Subcutaneous abdominal adipose tissue (tissue), 5 donors: ENCODE results near the gene CMSS1.
"Not testable (repeated sequence)": the region's sequence is repeated elsewhere in the genome, so short reads cannot be mapped to it uniquely, and the experiment has no call there.

Source experiments
- H3K27ac ChIP-seq: one replicate; pipeline ENCODE4 v1.7.0; 2013; ENCODE audit warnings: low read depth, mild to moderate bottlenecking, inconsistent platforms, low read length, moderate library complexity
- H3K27me3 ChIP-seq, 5 donors: one replicate each; pipeline ENCODE4 v1.7.0; 2013; ENCODE audit warnings: low read length in 5 of 5, inconsistent platforms in 1 of 5; ENCODE audit not compliant: control insufficient read depth in 5 of 5, insufficient read depth in 4 of 5
- H3K36me3 ChIP-seq, 5 donors: one replicate each; pipeline ENCODE4 v1.7.0; 2013; ENCODE audit warnings: low read length in 5 of 5; ENCODE audit not compliant: control insufficient read depth in 5 of 5, insufficient read depth in 5 of 5
- H3K4me1 ChIP-seq, 5 donors: one replicate each; pipeline ENCODE4 v1.7.0; 2013; ENCODE audit warnings: low read length in 5 of 5, mild to moderate bottlenecking in 3 of 5, moderate library complexity in 1 of 5; ENCODE audit not compliant: control insufficient read depth in 5 of 5, insufficient read depth in 5 of 5
- H3K4me3 ChIP-seq, 5 donors: one replicate each; pipeline ENCODE4 v1.7.0; 2013; ENCODE audit warnings: low read length in 5 of 5, low read depth in 1 of 5
- H3K9ac ChIP-seq, 5 donors: one replicate each; pipeline ENCODE4 v1.7.0; 2013; ENCODE audit warnings: low read length in 5 of 5, mild to moderate bottlenecking in 4 of 5, moderate library complexity in 3 of 5
- H3K9me3 ChIP-seq, 5 donors: one replicate each; pipeline ENCODE4 v1.7.0; 2013; ENCODE audit warnings: low read length in 5 of 5; ENCODE audit not compliant: control insufficient read depth in 5 of 5
- donor health status: healthy.
- donor health status: healthy.
- donor health status: healthy.
- donor health status: healthy.
- donor health status: healthy.

CMSS1 gene

GRCh38 chr3:100047455-100048141 lies 229.9 kb downstream of the CMSS1 start:
- H3K9me3 ChIP-seq = no peaks in the 10 kb centered on the region
- no peaks in the 10 kb centered on the region for H3K36me3 ChIP-seq
- H3K27ac ChIP-seq = peak overlapping the region; percentile 74
- H3K4me1 ChIP-seq = peaks cover 4 to 46% (median 28%) of the 10 kb centered on the region in 5 donors
- peak overlapping the region in 3 of 5 donors; percentile 2 to 30 (median 3) for H3K4me3 ChIP-seq
- H3K9ac ChIP-seq = no peak overlapping the region
- no peaks in the 10 kb centered on the region for H3K27me3 ChIP-seq

DNA sequence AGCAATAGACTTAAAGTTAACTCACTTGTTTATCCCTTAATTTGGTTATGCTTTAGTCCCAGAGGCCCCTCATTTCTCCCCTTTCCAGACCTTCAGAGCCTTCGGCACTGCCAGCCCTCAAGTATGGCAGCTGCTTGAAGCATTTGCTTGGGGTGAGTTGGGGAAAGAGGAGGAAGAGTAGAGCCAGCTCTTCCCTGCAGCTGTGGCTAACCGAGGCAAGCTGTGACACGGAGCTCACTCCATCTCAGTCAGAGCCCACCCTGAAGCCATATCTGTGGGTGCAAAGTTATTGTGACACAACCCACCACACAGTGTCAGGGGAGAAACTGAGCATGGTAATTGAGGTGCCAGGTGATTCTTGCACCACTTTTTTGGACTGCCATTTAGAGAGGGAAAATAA lies 230.6 kb downstream of the CMSS1 start:
- Histone ChIP-seq H3K4me1 (peaks cover 0 to 40% (median 22%) of the 10 kb centered on the region in 5 donors), H3K4me3 (no peak overlapping the region), H3K27ac (no peak overlapping the region)

DNA sequence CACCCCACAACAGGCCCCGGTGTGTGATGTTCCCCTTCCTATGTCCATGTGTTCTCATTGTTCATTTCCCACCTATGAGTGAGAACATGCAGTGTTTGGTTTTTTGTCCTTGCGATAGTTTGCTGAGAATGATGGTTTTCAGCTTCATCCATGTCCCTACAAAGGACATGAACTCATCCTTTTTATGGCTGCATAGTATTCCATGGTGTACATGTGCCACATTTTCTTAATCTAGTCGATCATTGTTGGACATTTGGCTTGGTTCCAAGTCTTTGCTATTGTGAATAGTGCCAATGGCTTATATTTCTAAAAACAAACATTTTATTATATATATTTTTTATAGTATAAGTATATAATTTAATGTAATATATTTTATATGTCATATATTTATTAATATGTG lies 233.9 kb downstream of the CMSS1 start:
- not testable (repeated sequence) for H3K36me3 ChIP-seq, H3K9me3 ChIP-seq, H3K9ac ChIP-seq, H3K4me3 ChIP-seq, H3K27ac ChIP-seq, H3K27me3 ChIP-seq
- peaks cover 0 to 20% (median 17%) of the 10 kb centered on the region in 5 donors for H3K4me1 ChIP-seq

More for the DNA sequence above, 230.6 kb downstream of the CMSS1 start:
- Histone ChIP-seq H3K27me3 (no peaks in the 10 kb centered on the region), H3K9me3 (peaks cover 0 to 3% (median 0%) of the 10 kb centered on the region in 5 donors), H3K9ac (no peak overlapping the region), H3K36me3 (no peaks in the 10 kb centered on the region)

DNA sequence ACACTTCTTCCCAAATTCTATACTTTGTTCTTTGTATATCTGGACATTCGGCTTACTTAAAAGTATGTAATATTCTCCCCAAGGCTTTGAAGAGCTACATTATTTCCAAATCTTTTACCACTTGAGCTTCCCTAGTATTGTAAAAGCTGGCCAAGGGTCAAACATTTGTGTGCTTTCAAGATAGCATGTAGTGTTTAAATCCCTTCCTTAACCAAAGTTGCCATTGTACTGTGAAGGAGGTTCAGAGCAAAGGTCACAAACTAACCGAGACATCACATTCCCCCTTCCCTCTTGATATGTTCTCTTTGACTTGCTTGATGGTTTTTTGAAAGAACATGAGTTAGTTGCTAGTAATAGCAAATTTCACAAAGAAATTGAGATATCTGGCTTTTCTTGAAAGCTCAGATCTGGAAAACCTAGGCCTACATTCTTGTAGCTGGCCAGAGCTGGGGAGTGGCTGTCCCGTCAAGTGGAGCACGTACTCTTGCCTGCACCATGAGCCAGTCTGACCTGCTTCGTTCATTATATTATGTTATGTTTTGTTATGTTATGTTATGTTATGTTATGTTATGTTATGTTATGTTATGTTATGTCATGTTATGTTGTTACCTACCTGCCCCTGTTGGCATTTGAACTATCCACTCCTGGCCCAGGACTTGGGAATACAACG lies 236.4 kb downstream of the CMSS1 start:
- Histone ChIP-seq H3K27ac (peak overlapping the region; percentile 3), H3K4me3 (no peak overlapping the region), H3K4me1 (peaks cover 0 to 26% (median 11%) of the 10 kb centered on the region in 5 donors), H3K27me3 (no peaks in the 10 kb centered on the region), H3K9me3 (peaks cover 0 to 3% (median 0%) of the 10 kb centered on the region in 5 donors), H3K9ac (no peak overlapping the region), H3K36me3 (no peaks in the 10 kb centered on the region)

DNA sequence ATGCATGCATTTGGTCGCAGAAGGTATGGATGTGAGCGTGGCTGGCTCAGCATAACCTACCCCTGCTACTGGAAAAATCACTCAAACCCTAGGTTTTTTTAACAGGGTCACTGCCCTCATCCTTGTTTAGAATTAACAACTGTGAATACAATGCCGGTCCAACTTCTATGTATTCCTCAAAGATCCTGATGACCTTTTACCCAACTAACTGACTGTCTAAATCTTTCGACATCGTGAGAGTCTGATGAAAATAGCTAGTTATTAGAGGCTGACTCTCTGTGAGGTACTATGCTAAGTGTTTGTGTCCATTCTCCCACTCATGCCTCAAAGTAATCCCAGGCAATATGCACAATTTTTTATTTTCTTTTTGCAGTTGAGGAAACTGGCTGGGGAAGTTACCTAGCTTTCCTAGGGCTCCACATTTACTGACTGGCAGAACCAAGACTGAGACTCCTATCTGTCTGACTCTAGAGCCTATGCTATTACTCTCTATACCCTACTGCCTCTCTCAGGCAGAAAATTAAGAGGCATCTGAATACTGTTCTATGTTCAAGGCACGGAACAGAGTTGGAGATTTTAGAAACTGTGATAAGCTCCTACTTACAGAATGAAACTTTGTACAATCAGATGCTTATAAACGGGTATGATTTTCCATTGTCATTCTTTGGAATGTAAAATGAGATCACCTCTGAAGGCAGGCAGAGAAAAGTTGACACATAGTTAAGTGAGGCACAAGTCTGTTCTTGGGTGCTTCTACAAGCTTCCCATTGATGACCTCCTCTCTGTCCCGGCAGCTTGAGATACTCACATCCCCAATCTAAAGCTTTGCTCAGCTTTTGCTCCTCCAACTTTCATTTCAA lies 240.3 kb downstream of the CMSS1 start:
- no peak overlapping the region for H3K9ac ChIP-seq
- no peak overlapping the region for H3K27ac ChIP-seq
- peaks cover 0 to 3% (median 0%) of the 10 kb centered on the region in 5 donors for H3K9me3 ChIP-seq
- H3K27me3 ChIP-seq = no peaks in the 10 kb centered on the region
- H3K36me3 ChIP-seq = no peaks in the 10 kb centered on the region
- H3K4me3 ChIP-seq = no peak overlapping the region
- peaks cover 0 to 26% (median 11%) of the 10 kb centered on the region in 5 donors for H3K4me1 ChIP-seq

DNA sequence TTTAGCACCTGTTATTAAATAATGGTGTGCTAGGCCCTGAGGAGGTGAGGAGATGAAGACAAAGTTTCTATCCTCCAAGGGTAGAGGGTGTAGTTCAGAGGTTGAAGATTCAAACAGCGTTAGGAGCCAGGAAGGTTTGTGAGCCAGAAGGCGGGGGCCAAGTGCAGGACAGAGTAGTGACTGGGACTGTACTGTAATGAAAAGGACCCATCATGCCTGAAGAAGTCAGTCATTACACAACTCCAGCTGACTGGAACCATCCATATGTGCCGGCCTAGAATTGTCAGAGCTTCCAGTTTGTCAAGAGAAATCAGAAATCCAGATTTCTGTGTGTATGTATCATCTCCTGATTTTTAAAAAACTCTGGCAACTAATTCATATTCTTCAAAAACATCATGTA lies 241.8 kb downstream of the CMSS1 start:
- Histone ChIP-seq H3K27ac (no peak overlapping the region), H3K9ac (no peak overlapping the region), H3K4me1 (peaks cover 0 to 16% (median 13%) of the 10 kb centered on the region in 5 donors), H3K4me3 (no peak overlapping the region), H3K36me3 (no peaks in the 10 kb centered on the region), H3K27me3 (no peaks in the 10 kb centered on the region), H3K9me3 (no peaks in the 10 kb centered on the region)

- Histone ChIP-seq H3K9me3 (no peaks in the 10 kb centered on the region), H3K9ac (no peak overlapping the region), H3K4me3 (no peak overlapping the region), H3K4me1 (peaks cover 0 to 16% (median 13%) of the 10 kb centered on the region in 5 donors), H3K27ac (no peak overlapping the region), H3K36me3 (no peaks in the 10 kb centered on the region), H3K27me3 (no peaks in the 10 kb centered on the region)
Measured at GRCh38 chr3:100060685-100061484, 243.2 kb downstream of the CMSS1 start.

DNA sequence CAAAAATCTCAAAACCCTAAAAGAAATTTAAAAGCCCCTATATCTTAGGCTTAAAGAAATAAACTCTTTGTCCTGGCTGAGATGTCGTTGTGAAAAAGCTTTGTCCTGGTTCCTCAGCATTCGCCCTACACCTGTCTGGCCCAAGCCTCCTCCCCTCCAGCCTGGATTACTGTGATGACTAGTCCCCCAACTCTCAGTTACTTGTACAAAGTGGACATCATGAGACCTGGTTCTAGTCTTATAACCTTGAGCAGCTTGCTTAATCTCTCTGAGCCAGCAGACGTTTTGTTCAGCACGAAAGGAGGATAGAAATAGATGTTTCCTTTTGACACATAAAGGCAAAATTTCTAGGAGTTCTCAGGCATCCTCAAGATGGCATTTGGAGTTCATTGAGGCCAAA lies 245.0 kb downstream of the CMSS1 start:
- no peak overlapping the region for H3K4me3 ChIP-seq
- no peaks in the 10 kb centered on the region for H3K9me3 ChIP-seq
- no peak overlapping the region for H3K27ac ChIP-seq
- peaks cover 0 to 8% (median 8%) of the 10 kb centered on the region in 5 donors for H3K4me1 ChIP-seq
- H3K36me3 ChIP-seq = no peaks in the 10 kb centered on the region
- H3K9ac ChIP-seq = no peak overlapping the region
- no peaks in the 10 kb centered on the region for H3K27me3 ChIP-seq

DNA sequence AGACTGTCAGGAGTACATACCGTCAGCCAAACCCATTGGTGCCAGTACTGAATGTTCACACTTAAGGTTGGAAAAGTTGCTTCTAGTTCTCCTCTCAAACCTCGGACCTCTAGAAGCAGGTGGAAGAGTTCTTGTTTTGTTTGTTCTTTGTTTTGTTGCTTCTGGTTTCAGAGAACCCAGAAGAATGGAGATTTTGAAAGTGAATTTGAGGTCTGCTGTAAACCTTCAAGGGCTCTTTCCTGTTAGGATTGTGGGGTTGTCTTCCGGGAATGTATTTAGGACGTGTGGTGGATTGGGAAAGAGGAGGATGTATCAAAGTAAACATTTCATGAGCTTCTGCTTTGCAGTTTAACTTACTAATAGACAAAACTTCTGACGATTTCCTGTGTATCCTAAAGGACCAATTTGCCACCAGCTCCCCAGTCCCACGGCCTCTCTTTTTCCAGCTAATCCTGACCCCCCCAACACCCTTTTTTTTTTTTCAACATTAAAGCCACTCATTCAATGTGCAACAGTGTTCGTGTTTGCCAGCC lies 246.3 kb downstream of the CMSS1 start:
- H3K27ac ChIP-seq = no peak overlapping the region
- peak overlapping the region in 1 of 5 donors; percentile 24 for H3K9ac ChIP-seq
- H3K4me1 ChIP-seq = peaks cover 0 to 4% (median 2%) of the 10 kb centered on the region in 5 donors
- H3K4me3 ChIP-seq = no peak overlapping the region
- H3K36me3 ChIP-seq = no peaks in the 10 kb centered on the region
- no peaks in the 10 kb centered on the region for H3K9me3 ChIP-seq
- no peaks in the 10 kb centered on the region for H3K27me3 ChIP-seq
